Suprapubic skin (tissue), 4 donors: Measurements from ENCODE around the gene ADAM19. TPM values are rescaled to one million over a fixed set of nuclear protein-coding genes. Genes with fewer than 3 reads are reported as not detected.

Experiments
- DNase-seq, 2 donors: peaks; one replicate each; pipeline ENCODE4 v3.0.0-alpha.2; 2019; ENCODE audit warnings: low spot score in 2 of 2
- H3K27ac ChIP-seq: fragments of 200-600 bp; sonication (generic); one replicate; pipeline ENCODE4 v1.5.1; 2019
- H3K27me3 ChIP-seq: fragments of 200-600 bp; sonication (generic); one replicate; pipeline ENCODE4 v1.5.1; 2019
- H3K36me3 ChIP-seq: fragments of 200-600 bp; sonication (generic); one replicate; pipeline ENCODE4 v1.5.1; 2019
- H3K4me1 ChIP-seq: fragments of 200-600 bp; sonication (generic); one replicate; pipeline ENCODE4 v1.5.1; 2019
- H3K4me3 ChIP-seq: fragments of 200-600 bp; sonication (generic); one replicate; pipeline ENCODE4 v1.5.1; 2019; ENCODE audit warnings: mild to moderate bottlenecking
- H3K9me3 ChIP-seq: fragments of 200-600 bp; sonication (generic); one replicate; pipeline ENCODE4 v1.5.1; 2019
- EP300 ChIP-seq: sonication (generic); formaldehyde crosslinking; IDR thresholded peaks from one replicate; pipeline ENCODE4 v1.6.1; 2017; ENCODE audit warnings: antibody characterized with exemption
- POLR2A ChIP-seq, 2 donors: fragments of 450-650 bp; IDR thresholded peaks; one replicate each; pipeline ENCODE4 v1.6.1; 2017; ENCODE audit warnings: antibody characterized with exemption in 2 of 2, mild to moderate bottlenecking in 2 of 2, moderate library complexity in 2 of 2
- POLR2AphosphoS5 ChIP-seq, 3 donors: sonication (generic); formaldehyde crosslinking; IDR thresholded peaks; one replicate each; pipeline ENCODE4 v1.6.1; 2017; ENCODE audit warnings: antibody characterized with exemption in 3 of 3
- WGBS: methylation state at CpG from one replicate; pipeline ENCODE4 v1.1.5; 2018; 5-methylcytosine and 5-hydroxymethylcytosine counted together
- total RNA-seq, 4 donors: library from RNA; depleted of rRNA; stranded (reverse); fragments of >200 nt; gene quantifications; one replicate each; pipeline ENCODE4 v1.1.0, GENCODE V29; 2016
- TF ChIP-seq, protein P1 (sequence below), 2 donors: fragments of 200-600 bp in 1 of 2; fragments of 450-650 bp in 1 of 2; sonication (generic) in 1 of 2; IDR thresholded peaks; one replicate each; pipeline ENCODE4 v1.5.1; 2016 to 2019; ENCODE audit warnings: antibody characterized with exemption in 2 of 2, mild to moderate bottlenecking in 1 of 2, moderate library complexity in 1 of 2

The ADAM19 gene, protein sequence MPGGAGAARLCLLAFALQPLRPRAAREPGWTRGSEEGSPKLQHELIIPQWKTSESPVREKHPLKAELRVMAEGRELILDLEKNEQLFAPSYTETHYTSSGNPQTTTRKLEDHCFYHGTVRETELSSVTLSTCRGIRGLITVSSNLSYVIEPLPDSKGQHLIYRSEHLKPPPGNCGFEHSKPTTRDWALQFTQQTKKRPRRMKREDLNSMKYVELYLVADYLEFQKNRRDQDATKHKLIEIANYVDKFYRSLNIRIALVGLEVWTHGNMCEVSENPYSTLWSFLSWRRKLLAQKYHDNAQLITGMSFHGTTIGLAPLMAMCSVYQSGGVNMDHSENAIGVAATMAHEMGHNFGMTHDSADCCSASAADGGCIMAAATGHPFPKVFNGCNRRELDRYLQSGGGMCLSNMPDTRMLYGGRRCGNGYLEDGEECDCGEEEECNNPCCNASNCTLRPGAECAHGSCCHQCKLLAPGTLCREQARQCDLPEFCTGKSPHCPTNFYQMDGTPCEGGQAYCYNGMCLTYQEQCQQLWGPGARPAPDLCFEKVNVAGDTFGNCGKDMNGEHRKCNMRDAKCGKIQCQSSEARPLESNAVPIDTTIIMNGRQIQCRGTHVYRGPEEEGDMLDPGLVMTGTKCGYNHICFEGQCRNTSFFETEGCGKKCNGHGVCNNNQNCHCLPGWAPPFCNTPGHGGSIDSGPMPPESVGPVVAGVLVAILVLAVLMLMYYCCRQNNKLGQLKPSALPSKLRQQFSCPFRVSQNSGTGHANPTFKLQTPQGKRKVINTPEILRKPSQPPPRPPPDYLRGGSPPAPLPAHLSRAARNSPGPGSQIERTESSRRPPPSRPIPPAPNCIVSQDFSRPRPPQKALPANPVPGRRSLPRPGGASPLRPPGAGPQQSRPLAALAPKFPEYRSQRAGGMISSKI
- 1 to 10 TPM in 3 of 4 donors, under 1 TPM in 1; 0.42 to 2.6 (median 1.3) TPM for total RNA-seq

GRCh38 chr5:157575381-157576020, at the start of gene ADAM19:
ADAM19 (minus strand) TSS chr5:157575775; CDS start chr5:157575696, 79 bp downstream.
- Histone ChIP-seq H3K4me3 (peak within 1 kb of the TSS; percentile 57), H3K4me1 (peaks cover 20% of the 10 kb centered on the region), H3K27ac (peak within 1 kb of the TSS; percentile 71), H3K27me3 (peaks cover 21% of the 10 kb centered on the region), H3K36me3 (no peaks in the 10 kb centered on the region), H3K9me3 (no peaks in the 10 kb centered on the region)
- no peak for DNase-seq
- under 1% methylated on average over 40 of the region's 63 CpGs for WGBS
- TF ChIP-seq EP300 (no peak), POLR2A (IDR thresholded peaks at IDR 0.05) (no peak), POLR2AphosphoS5 (IDR thresholded peaks at IDR 0.05) (no peak)
- TF ChIP-seq, protein P1, sequence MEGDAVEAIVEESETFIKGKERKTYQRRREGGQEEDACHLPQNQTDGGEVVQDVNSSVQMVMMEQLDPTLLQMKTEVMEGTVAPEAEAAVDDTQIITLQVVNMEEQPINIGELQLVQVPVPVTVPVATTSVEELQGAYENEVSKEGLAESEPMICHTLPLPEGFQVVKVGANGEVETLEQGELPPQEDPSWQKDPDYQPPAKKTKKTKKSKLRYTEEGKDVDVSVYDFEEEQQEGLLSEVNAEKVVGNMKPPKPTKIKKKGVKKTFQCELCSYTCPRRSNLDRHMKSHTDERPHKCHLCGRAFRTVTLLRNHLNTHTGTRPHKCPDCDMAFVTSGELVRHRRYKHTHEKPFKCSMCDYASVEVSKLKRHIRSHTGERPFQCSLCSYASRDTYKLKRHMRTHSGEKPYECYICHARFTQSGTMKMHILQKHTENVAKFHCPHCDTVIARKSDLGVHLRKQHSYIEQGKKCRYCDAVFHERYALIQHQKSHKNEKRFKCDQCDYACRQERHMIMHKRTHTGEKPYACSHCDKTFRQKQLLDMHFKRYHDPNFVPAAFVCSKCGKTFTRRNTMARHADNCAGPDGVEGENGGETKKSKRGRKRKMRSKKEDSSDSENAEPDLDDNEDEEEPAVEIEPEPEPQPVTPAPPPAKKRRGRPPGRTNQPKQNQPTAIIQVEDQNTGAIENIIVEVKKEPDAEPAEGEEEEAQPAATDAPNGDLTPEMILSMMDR (IDR thresholded peaks at IDR 0.05): no peak

GRCh38 chr5:157624144-157624543, 48.6 kb upstream of the ADAM19 start:
- H3K9me3 ChIP-seq: no peaks in the 10 kb centered on the region
- no peaks in the 10 kb centered on the region for H3K27me3 ChIP-seq
- no peak overlapping the region for H3K4me3 ChIP-seq
- H3K4me1 ChIP-seq: no peaks in the 10 kb centered on the region
- H3K27ac ChIP-seq: no peak overlapping the region
- H3K36me3 ChIP-seq: no peaks in the 10 kb centered on the region
- 32% methylated on average over 2 of the region's 2 CpGs for WGBS
- TF ChIP-seq EP300: no peak
- TF ChIP-seq, protein P1 (IDR thresholded peaks at IDR 0.05): no peak
- no peak for TF ChIP-seq POLR2A (IDR thresholded peaks at IDR 0.05)
- TF ChIP-seq POLR2AphosphoS5 (IDR thresholded peaks at IDR 0.05): no peak
- no peak for DNase-seq

DNA sequence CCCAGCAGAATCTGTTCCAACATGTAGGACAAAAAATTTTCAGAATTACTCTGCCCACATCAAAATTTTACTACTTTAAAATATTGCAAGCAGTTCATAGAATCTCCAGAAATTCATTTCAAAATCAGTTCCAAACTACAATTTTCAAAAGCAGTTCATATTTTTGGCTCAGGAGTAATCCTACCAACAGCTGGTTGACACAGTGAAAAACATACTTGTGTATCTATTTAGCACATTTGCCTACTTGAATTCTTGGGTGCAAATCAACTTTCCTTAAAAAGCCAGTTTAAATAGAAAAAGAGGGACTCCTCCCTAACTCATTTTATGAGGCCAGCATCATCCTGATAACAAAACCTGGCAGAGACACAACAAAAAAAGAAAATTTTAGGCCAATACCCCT, 45.2 kb upstream of the ADAM19 start:
- no peak for TF ChIP-seq EP300
- TF ChIP-seq, protein P1 (IDR thresholded peaks at IDR 0.05): no peak
- no peak for TF ChIP-seq POLR2A (IDR thresholded peaks at IDR 0.05)
- no peak for TF ChIP-seq POLR2AphosphoS5 (IDR thresholded peaks at IDR 0.05)
- Histone ChIP-seq H3K27me3 (peaks cover 3% of the 10 kb centered on the region), H3K27ac (no peak overlapping the region), H3K9me3 (no peaks in the 10 kb centered on the region), H3K36me3 (no peaks in the 10 kb centered on the region), H3K4me1 (no peaks in the 10 kb centered on the region), H3K4me3 (no peak overlapping the region)
- DNase-seq: no peak

DNA sequence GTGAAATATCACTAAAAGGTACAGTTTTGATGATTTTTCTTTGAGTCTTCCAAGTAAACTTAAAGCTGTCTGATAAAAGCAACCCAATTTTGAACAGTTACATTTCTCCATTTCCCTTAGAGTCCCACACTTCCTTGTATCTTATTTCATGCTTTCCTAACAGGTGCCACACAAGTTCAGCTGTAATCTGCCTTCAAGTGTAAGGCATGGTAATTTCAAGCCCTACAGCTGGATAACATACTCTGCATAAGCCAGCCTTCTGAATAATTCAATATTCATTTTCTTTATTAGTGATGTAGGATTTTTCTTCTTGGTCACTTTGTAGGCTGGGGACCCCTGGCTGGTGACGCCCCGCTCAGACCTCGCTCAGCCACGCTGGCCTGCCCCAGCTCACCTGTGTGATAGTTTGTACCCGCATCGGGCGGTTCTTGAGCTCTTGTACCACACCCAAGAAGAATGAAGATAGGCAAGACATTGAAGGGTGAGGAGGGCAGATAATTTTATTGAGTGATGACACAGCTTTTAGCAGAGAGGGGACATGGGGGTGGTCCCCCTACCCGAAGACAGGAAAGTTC, 42.7 kb upstream of the ADAM19 start:
- 94% methylated on average over 8 of the region's 8 CpGs for WGBS
- no peaks in the 10 kb centered on the region for H3K4me1 ChIP-seq
- H3K27ac ChIP-seq: no peak overlapping the region
- no peak for DNase-seq
- H3K9me3 ChIP-seq: no peaks in the 10 kb centered on the region
- no peaks in the 10 kb centered on the region for H3K36me3 ChIP-seq
- H3K4me3 ChIP-seq: no peak overlapping the region
- H3K27me3 ChIP-seq: peaks cover 3% of the 10 kb centered on the region
- no peak for TF ChIP-seq POLR2A (IDR thresholded peaks at IDR 0.05)
- no peak for TF ChIP-seq POLR2AphosphoS5 (IDR thresholded peaks at IDR 0.05)
- TF ChIP-seq, protein P1 (IDR thresholded peaks at IDR 0.05): no peak
- TF ChIP-seq EP300: no peak
